Mammary epithelial cell (primary cell): ENCODE measurements around the gene PRTFDC1.

Experiments used
- CTCF ChIP-seq, 2 donors: IDR thresholded peaks in 1 of 2; conservative IDR thresholded peaks in 1 of 2; 2 replicates each; pipeline ENCODE4 v1.5.1; 2011 to 2012; ENCODE audit warnings: inconsistent platforms in 2 of 2, low read length in 2 of 2, mild to moderate bottlenecking in 2 of 2, control low read depth in 1 of 2, low read depth in 1 of 2; ENCODE audit not compliant: insufficient read depth in 1 of 2; ENCODE audit errors: extremely low read depth in 1 of 2
- EZH2 ChIP-seq: IDR thresholded peaks from 2 replicates; pipeline ENCODE4 v1.6.1; 2012; ENCODE audit warnings: low read length, inconsistent platforms, borderline replicate concordance

DNA sequence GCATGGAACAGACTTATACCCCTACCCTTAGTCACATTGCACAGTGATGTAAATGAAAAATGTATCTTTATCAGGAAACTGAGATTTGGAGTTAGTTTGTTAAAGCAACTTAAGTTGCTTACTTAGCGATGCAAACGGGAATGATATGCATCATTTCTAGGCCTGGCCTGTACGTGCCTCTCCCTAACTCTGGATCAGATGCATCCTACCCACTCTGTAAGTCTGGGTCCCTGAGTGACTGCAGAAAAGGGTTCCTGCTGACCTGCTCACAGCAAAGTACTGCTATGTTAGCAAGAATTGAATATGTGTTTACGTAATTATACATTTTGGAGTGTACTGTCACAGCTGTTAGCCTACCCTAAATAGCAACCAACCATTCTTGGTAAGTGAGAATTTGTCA, 30.7 kb upstream of the PRTFDC1 start:
- no peak for TF ChIP-seq EZH2
- no peak for TF ChIP-seq CTCF (conservative IDR thresholded peaks at IDR 0.05 in 1 of 2, IDR thresholded peaks at IDR 0.05 in 1 of 2; ENCODE audit: extremely low read depth in 1 of 2, insufficient read depth in 1 of 2, low read depth in 1 of 2, low read length in 2 of 2)
